Brain pericyte (primary cell): ENCODE measurements around the gene MARCHF9.

ENCODE experiments used
- DNase-seq: peaks from one replicate; pipeline ENCODE4 v3.0.0-alpha.2; 2012; ENCODE audit warnings: low read depth, low spot score

Gene MARCHF9

GRCh38 chr12:57753756-57754337 lies 1.1 kb upstream of the MARCHF9 start:
- DNase-seq, result no peak

GRCh38 chr12:57755194-57755453 lies 221 bp downstream of the MARCHF9 start:
- no peak for DNase-seq

GRCh38 chr12:57755454-57756372 lies 810 bp downstream of the MARCHF9 start:
- no peak for DNase-seq

- no peak for DNase-seq
Measured at GRCh38 chr12:57756406-57757341, 1.8 kb downstream of the MARCHF9 start.

- no peak for DNase-seq
Measured at GRCh38 chr12:57757771-57758170, 2.9 kb downstream of the MARCHF9 start.

GRCh38 chr12:57758552-57759359 lies 3.9 kb downstream of the MARCHF9 start:
- DNase-seq, result no peak

GRCh38 chr12:57759360-57759980 lies 4.6 kb downstream of the MARCHF9 start:
- no peak for DNase-seq

GRCh38 chr12:57760347-57760982 lies 5.6 kb downstream of the MARCHF9 start:
- no peak for DNase-seq

GRCh38 chr12:57761391-57761998 lies 6.6 kb downstream of the MARCHF9 start:
- DNase-seq, result no peak

GRCh38 chr12:57762463-57762862 lies 7.6 kb downstream of the MARCHF9 start:
- no peak for DNase-seq

- DNase-seq, result no peak
Measured at GRCh38 chr12:57763881-57764661, 9.2 kb downstream of the MARCHF9 start.

GRCh38 chr12:57764662-57765002 lies 9.7 kb downstream of the MARCHF9 start:
- no peak for DNase-seq

GRCh38 chr12:57765003-57765697 lies 10.2 kb downstream of the MARCHF9 start:
- DNase-seq, result no peak

GRCh38 chr12:57765698-57766463 lies 11.0 kb downstream of the MARCHF9 start:
- no peak for DNase-seq

- DNase-seq, result no peak
Measured at GRCh38 chr12:57766464-57767304, 11.8 kb downstream of the MARCHF9 start, which contains the start of gene CYP27B1. Gene CYP27B1 (minus strand): TSS chr12:57767078. CDS start chr12:57767041, 37 bp downstream.

- DNase-seq, result no peak
Measured at GRCh38 chr12:57767305-57767698, 12.4 kb downstream of the MARCHF9 start.

GRCh38 chr12:57767876-57768275 lies 13.0 kb downstream of the MARCHF9 start:
- DNase-seq, result no peak
